ENCODE data around the gene CRB1.

The CRB1 gene

DNA sequence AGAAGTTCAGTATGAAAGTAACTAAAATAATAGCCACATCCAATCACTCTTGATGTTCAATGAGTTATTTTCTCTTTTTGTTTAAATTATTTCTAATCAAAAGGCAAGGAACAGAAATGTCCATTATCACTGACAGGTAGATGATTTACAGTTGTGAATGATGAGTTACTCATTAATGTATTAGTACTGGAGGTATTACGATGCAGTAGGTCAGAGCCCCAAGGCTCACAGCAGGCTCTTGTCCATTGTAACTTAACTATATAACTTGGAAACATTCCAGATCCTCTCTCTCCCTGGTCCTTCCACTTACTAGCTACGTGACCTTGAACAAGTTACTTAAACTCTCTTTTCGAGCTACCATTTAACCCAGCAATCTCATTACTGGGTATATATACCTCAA, 39.5 kb downstream of the CRB1 start:
- no peak for DNase-seq (ENCODE audit: low read depth)
- TF ChIP-seq, protein P1, sequence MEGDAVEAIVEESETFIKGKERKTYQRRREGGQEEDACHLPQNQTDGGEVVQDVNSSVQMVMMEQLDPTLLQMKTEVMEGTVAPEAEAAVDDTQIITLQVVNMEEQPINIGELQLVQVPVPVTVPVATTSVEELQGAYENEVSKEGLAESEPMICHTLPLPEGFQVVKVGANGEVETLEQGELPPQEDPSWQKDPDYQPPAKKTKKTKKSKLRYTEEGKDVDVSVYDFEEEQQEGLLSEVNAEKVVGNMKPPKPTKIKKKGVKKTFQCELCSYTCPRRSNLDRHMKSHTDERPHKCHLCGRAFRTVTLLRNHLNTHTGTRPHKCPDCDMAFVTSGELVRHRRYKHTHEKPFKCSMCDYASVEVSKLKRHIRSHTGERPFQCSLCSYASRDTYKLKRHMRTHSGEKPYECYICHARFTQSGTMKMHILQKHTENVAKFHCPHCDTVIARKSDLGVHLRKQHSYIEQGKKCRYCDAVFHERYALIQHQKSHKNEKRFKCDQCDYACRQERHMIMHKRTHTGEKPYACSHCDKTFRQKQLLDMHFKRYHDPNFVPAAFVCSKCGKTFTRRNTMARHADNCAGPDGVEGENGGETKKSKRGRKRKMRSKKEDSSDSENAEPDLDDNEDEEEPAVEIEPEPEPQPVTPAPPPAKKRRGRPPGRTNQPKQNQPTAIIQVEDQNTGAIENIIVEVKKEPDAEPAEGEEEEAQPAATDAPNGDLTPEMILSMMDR (conservative IDR thresholded peaks at IDR 0.05; ENCODE audit: low read depth, low read length) = no peak
- H3K4me3 ChIP-seq (ENCODE audit: low read depth, low read length) = no peak overlapping the region

DNA sequence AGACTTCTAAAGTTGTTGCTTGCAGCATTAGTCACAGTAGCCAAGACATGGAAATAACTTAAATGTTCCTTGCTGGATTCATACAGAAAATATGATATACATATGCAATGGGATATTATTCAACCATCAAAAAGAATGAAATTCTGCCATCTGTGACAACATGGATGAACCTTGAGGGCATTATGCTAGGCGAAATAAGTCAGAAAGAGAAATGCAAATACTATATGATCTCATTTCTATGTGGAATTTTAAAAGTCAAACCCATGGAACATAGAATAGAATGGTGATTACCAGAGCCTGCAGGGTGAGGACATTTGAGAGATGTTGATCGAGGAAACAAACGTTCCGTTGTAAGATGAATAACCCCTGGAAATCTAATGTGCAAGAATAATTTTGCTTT, 43.0 kb downstream of the CRB1 start:
- TF ChIP-seq, protein P1 (conservative IDR thresholded peaks at IDR 0.05; ENCODE audit: low read depth, low read length) = no peak
- DNase-seq (ENCODE audit: low read depth) = no peak

DNA sequence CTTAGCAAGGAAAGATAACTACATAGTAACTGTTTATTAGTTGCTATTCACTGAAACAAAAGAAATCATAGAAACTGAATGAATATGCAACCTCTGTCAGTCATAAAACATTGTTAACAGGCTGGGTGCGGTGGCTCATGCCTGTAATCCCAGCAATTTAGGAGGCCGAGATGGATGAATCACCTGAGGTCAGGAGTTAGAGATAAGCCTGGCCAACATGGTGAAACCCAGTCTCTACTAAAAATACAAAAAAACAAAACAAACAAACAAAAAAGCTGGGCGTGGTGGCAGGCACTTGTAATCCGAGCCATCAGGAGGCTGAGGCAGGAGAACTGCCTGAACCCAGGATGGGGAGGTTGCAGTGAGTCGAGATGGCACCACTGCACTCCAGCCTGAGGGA, 44.1 kb downstream of the CRB1 start:
- H3K4me3 ChIP-seq (ENCODE audit: low read depth, low read length) = no peak overlapping the region
- TF ChIP-seq, protein P1 (conservative IDR thresholded peaks at IDR 0.05; ENCODE audit: low read depth, low read length) = no peak
- no peak for DNase-seq (ENCODE audit: low read depth)

More for the DNA sequence above, 43.0 kb downstream of the CRB1 start:
- no peak overlapping the region for H3K4me3 ChIP-seq (ENCODE audit: low read depth, low read length)

DNA sequence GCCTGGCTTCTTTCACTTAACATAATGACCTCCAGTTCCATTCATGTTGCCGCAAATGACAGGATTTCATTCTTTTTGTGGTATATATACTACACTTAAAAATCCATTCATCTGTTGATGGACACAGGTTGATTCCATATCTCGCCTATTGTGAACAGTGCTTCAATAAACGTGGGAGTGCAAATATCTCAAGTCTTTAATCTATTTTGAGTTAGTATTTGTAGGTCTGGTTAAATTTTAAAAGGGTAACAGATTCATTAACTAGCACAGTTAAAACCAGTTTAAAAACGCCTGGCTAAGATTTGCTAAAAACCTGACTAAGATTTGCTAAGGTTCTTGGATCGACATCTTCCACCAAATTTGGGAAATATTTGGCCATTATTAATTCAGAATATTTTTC, 45.7 kb downstream of the CRB1 start:
- TF ChIP-seq, protein P1 (conservative IDR thresholded peaks at IDR 0.05; ENCODE audit: low read depth, low read length) = no peak
- DNase-seq (ENCODE audit: low read depth) = no peak
- H3K4me3 ChIP-seq (ENCODE audit: low read depth, low read length) = no peak overlapping the region

DNA sequence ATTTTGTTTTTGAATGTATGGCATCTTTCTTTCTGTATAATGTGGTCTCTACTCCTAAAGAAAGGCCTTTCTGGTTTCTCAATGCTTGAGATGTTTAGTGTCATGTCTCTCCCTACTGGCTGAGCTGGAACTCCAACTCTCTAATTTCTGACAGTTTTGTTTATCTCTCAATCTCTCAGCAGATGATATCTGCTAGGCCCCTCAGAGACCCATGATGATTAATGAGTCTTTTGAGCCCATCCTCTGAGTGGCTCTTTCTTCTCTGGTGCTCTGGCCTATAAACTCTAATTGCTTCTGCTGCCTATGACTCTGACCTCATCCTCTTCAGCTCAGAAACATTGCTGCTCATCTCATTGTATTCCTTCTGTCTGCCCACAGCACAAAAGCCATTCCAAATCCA, 46.6 kb downstream of the CRB1 start:
- no peak for DNase-seq (ENCODE audit: low read depth)
- TF ChIP-seq, protein P1 (conservative IDR thresholded peaks at IDR 0.05; ENCODE audit: low read depth, low read length) = no peak
- no peak overlapping the region for H3K4me3 ChIP-seq (ENCODE audit: low read depth, low read length)

DNA sequence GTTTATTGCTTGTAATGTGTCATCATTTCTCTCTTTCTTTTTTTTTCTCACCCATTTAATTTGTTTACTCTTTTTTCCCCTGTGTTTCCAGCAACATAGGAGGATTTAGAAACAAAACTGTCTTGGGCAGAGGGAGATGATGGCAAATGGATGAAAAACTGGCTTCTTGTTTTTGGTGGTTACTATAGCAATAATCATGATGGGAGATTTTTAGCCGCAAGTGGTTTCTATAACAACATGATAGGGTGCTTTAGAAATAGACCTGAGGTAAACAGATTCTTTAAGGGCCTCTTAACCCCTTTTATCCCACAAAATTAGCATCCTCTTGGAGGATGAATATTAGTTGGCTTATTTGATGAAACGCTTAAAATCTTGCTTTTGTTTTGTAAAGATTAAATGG, 51.6 kb downstream of the CRB1 start:
- no peak for DNase-seq (ENCODE audit: low read depth)

DNA sequence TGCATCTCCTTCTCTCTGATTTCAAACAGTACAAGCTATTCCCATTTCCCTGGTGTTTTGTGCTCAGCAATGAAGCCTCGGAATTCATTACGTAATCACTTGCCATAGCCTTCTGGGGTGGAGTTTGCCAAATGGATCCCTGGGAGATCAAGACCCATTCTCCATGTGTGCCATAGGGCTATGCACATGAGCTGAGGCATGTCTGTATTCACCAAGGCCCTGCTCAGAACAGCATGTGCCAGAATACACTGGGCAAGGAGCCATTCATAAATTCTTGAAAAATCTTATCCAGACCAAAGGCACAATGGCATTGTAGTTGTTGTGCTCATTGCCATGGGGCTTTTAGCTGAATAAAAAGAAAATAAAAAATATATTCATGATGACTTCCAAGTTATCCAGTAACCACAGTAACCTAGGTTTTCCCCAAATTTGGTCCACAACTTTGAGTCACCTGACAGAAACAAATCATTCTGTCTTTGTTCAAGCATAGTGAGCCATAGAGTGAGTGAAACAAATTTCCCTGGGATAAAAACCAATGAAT, 53.0 kb downstream of the CRB1 start:
- peak; percentile 42 for DNase-seq (ENCODE audit: low read depth)
- TF ChIP-seq, protein P1 (conservative IDR thresholded peaks at IDR 0.05; ENCODE audit: low read depth, low read length) = no peak
- H3K4me3 ChIP-seq (ENCODE audit: low read depth, low read length) = no peak overlapping the region

More for the DNA sequence above, 51.6 kb downstream of the CRB1 start:
- H3K4me3 ChIP-seq (ENCODE audit: low read depth, low read length) = no peak overlapping the region
- TF ChIP-seq, protein P1 (conservative IDR thresholded peaks at IDR 0.05; ENCODE audit: low read depth, low read length) = no peak

Data from choroid plexus epithelial cell (primary cell).